Activated gamma-delta T cell (primary cell): Measurements from ENCODE around the gene CHMP2A.

Experiments used
- DNase-seq: peaks from one replicate; lab custom pipeline; 2025; lab: John Stamatoyannopoulos, UW

CHMP2A gene

DNA sequence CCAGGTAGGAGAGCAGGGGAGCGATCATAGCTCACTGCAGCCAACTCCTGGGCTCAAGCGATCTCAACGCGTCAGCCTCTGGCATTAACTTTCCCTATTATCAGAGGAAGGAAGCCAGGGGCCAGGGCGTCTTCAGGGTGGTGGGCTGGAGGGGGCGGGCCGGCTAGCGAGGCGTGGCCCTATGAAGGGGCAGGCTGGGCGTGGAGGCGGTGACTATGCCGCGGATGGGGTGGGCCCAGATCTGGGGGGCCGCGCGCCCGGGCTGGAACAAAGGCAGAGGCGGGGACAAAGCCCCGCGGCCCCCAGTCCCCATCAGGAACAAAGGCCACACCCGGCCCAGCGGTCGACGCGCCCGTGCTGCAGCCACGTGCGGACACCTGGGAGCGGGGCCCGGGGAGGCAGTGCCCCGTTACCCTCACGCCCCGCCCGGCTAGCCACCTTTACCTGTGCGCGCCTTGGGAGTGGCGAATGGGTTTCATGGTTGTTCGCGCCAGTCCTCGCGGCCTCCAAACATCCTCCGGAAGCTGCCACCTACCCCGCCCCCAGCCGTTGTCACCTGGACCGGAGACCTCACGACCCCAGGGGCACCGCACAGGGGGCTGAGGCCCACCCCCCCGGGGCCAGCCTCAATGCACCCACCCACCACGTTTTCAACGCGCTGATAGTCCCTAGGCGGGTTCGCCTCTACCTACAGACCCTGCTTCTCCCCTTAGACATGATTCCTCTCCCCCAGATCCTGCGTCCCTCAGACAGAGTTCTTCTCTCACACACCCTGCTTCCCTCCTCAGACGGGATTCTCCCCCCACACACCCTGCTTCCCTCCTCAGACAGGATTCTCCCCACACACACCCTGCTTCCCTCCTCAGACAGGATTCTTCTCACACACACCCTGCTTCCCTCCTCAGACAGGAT lies 16.4 kb downstream of the CHMP2A start:
- DNase-seq: no peak

GRCh38 chr19:58536852-58537798 lies 17.8 kb downstream of the CHMP2A start:
- no peak for DNase-seq

DNA sequence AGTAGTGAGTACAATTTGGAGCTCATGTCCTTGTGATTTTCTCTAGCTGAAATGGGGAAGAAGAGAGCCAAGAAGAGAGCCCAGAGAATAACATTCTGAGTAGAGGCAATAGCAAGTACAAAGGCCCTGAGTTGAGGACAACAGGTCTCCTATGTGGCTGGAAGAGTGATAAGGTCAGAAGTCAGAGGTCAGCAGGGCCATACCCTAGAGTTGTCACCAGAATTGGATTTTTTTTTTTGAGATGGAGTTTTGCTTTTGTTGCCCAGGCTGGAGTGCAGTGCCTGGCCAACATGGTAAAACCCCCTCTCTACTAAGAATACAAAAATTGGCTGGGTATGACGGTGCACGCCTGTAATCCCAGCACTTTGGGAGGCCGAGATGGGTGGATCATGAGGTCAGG lies 19.0 kb downstream of the CHMP2A start:
- no peak for DNase-seq

DNA sequence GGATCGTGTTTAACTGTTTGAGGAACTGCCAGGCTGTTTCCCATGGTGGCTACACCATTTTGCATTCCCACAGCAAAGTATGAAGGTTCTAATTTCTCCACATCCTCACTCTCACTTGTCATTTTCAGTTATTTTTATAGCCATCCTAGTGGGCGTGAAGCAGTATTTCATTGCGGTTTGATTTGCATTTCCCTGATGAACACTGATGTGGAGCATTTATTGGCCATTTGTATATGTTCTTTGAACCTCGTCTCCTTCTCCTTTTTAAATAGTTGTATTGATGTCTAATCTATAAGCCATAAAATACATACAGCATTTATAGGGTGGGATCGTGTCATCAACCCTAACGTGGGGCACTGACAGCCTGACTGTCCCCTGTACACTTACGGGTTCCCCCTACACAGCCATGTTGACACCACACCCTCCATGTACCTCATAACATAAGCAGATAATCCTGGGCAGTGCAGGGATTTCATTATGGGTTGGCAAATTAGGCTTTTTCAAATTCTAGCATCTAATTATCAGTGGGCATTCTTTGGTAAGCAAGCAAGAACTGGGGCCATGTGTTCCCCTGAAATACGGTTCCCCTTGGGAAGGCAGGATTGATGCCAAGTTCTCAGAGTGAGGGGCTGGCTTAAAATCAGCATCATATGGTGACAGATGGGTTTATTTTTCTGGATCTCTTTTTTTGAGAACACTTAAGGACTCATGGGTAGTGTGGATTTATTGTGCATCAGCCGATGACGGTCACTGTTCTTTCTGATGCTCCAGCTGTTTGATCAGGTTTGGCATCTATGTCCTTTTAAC lies 23.7 kb downstream of the CHMP2A start:
- no peak for DNase-seq

- DNase-seq: no peak
Measured at GRCh38 chr19:58529405-58529804, 25.5 kb downstream of the CHMP2A start.

DNA sequence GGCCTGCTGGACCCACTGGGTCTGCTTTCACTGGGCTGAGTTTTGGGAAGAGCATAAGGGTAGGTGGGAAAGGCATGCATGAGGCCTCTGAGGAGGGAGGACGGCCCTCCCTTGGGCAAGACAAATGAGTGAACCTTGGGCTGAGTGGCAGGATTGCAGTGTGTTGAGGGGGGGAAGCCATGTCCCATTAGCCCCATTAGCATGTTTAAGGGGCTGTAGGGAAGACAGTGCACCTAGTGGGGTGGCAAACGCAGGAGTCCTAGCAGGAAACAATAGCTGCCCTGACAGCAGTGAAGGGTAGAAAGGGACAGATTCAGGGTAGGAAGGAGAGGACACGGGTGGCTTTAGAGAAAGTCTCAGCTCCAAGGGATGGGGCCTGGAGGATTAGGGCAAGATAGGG lies 32.2 kb downstream of the CHMP2A start:
- DNase-seq: no peak

DNA sequence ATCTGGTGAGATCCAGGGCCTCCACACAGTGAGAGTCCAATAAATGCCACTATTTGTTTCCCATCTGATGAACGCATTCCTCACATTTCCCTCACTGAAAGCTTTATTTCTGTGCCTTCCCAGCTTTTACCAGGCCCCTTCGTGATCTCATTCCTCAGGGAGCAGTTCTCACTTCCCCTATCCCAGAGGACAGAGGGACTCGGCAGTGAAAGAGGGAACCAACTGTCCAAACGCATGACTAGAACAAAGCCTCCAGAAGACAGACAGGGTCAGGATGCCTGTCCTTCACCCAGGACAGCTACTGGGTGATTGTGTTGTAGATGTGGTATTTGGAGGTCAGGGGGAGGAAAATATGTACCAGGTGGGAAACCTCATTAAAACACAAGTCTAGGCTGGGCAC lies 33.3 kb downstream of the CHMP2A start:
- DNase-seq: no peak

DNA sequence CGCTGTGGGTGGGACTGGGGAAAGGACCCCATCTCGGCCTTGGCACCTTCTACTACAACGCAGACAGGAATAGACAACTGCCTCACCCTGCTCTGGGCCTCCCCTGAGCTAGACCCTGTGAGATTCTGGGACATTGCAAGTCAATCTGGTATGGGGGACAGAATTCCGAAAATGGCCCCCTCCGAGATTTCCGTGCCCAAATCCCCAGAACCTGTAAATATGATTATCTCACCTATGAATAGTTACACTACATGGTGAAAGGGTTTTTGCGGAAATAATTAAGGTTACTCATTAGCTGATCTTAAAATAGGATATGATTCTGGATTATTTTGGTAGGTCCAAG lies 34.7 kb downstream of the CHMP2A start:
- no peak for DNase-seq

- DNase-seq: peak; percentile 92
Measured at GRCh38 chr19:58519355-58520256, 35.3 kb downstream of the CHMP2A start, which contains the start of gene ZBTB45. ZBTB45 (minus strand) TSS chr19:58519810; CDS start chr19:58517673, 2,137 bp downstream.

- DNase-seq: no peak
Measured at GRCh38 chr19:58519087-58519354, 35.9 kb downstream of the CHMP2A start.

- DNase-seq: no peak
Measured at GRCh38 chr19:58518256-58519086, 36.4 kb downstream of the CHMP2A start.

- no peak for DNase-seq
Measured at GRCh38 chr19:58516964-58517833, 37.7 kb downstream of the CHMP2A start.

DNA sequence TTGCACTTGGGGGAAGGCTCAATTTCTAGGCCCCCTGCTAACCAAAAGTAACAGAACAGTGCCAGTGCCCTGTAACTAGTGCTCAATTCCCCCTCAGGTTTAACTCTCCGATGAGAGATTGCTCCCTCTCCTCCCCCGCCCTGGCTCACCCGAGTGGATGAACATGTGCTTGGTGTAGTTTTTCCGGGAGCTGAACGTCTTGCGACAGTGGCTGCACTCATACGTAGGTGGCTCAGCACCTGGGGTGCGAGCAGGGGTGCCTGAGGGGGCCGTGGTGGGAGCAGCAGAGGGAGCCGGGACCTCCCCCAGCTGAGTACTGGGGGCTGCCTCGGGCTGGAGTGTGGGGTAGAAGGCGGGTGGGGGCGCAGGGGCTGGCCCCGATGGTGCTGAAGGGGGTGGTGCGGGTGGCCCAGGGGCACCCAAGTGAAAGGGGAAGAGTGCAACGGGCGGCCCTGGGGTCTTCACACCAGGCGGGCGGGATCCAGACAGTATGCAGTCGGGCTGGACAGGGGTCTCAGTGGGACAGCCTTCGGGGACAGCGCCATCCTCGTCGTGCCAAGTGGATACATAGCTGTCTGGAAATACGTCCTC lies 38.6 kb downstream of the CHMP2A start:
- DNase-seq: no peak

DNA sequence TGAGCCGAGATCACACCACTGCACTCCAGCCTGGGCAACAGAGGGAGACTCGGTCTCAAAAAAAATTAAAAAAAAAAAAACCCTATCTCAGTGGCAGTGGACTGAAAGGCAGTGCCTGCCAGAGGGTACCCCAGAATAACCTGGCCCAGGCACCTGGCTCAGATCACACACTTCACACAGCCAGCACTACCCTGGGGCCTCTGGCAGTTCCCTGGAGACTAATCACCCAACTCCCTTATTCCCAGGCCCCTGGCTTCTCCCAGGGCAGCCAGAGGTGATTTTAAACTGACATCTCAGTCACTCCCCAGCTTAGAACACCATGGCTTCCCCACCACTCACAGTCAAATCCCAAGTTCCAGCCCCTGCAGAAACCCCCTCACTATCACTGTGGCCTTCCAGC lies 39.6 kb downstream of the CHMP2A start:
- DNase-seq: no peak

- no peak for DNase-seq
Measured at GRCh38 chr19:58514564-58515022, 40.3 kb downstream of the CHMP2A start.

DNA sequence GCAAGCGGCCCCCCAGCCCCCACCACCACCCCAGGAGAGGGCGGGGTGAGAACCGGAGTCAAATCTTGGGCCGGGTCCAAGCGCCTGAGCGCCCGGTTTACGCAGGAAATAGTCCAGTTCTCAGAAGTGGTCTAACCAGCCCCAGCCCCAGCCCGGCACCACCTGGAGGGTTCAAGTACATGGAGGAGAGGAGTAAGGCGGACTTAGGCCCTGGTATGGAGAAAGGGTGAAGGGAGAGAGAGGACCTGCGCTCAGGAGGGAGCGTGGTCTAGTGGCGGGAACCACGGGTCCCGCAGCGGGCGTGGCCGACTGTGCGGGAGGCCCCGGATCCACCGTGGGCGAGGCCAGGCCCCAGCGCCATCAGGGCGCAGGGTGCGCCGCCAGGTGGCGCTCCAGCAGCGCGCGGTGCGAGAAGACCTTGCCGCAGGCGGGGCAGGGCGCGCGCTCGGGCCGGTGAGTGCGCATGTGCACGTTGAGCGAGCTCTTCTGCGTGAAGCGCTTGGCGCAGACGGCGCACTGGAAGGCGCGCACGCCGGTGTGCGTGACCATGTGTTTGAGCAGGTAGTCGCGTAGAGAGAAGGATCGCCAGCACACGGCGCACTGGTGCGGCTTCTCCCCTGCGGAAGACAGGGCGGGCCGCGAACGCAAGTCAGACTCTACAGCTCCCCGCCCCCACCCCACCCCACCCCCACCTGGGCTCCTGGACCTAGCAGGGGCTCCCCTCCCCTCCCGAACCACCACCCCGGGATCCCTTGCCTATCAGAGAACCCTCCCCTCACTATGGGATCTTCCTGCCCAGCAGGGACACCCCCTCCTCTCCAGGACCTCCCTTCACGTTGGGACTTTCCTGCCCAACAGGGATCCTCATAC lies 41.0 kb downstream of the CHMP2A start:
- peak; percentile 92 for DNase-seq

GRCh38 chr19:58513213-58513693 lies 41.7 kb downstream of the CHMP2A start:
- no peak for DNase-seq
